ENCODE results near the gene ADPGK. TPM values are rescaled to one million over a fixed set of nuclear protein-coding genes. Genes with fewer than 3 reads are reported as not detected.

Gene ADPGK
- total and polyA plus RNA-seq, 12 donors, result 27.7 to 97.1 (median 46.5) TPM

DNA sequence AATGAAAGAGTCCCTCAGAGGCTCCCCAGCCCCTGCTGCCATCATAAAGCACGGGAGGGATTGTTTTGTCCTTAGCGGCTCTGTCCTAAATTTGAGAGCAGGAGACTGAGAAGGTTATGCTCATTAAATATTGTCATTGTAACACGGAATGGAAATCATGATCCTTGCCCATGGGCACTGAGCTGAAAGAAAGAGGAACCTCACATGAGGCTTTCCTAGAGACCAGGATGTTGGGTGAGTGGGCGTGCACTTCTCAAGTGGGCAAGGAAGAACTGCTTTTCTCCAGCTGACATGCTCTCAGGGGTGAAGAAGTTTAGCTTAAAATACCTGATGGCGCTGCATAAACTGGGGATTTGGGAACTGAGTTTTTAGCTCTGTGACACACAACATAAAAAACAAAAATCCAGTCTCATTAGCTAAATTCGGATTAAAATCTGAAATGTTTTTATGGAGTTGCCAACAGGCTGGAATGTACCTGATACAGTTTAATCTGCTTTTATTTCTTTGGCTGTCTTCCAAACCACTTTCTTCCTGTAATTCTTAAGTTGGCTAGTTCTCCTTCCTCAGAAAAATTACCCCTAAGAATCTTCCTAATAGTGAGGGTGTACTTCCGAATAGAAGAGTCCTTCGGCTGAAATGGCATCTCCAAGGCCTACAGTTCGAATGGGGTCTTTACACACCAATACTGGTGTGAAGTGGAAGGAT lies 31.7 kb downstream of the ADPGK start:
- intact Hi-C loops (cut with DNase I), result no loop called here
- Histone ChIP-seq H3K4me3 (no peak overlapping the region), H3K27me3 (no peaks in the 10 kb centered on the region), H3K27ac (peak overlapping the region in 1 of 5 donors; percentile 15), H3K9me3 (replicated peaks in 1 of 3) (no peaks in the 10 kb centered on the region), H3K4me1 (replicated peaks in 1 of 2) (peaks cover 0 to 4% of the 10 kb centered on the region in 2 donors), H3K36me3 (replicated peaks in 1 of 2) (peaks cover 0 to 40% of the 10 kb centered on the region in 2 donors)
- TF ChIP-seq, protein P1, sequence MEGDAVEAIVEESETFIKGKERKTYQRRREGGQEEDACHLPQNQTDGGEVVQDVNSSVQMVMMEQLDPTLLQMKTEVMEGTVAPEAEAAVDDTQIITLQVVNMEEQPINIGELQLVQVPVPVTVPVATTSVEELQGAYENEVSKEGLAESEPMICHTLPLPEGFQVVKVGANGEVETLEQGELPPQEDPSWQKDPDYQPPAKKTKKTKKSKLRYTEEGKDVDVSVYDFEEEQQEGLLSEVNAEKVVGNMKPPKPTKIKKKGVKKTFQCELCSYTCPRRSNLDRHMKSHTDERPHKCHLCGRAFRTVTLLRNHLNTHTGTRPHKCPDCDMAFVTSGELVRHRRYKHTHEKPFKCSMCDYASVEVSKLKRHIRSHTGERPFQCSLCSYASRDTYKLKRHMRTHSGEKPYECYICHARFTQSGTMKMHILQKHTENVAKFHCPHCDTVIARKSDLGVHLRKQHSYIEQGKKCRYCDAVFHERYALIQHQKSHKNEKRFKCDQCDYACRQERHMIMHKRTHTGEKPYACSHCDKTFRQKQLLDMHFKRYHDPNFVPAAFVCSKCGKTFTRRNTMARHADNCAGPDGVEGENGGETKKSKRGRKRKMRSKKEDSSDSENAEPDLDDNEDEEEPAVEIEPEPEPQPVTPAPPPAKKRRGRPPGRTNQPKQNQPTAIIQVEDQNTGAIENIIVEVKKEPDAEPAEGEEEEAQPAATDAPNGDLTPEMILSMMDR (IDR thresholded peaks at IDR 0.05), result no peak
- no peak for TF ChIP-seq POLR2A (IDR thresholded peaks at IDR 0.05)
- 73 to 79% (median 77%) methylated on average over 9 of the region's 9 CpGs for WGBS, 4 donors
- peak in 4 of 7 donors; percentile 14 to 31 (median 22) for DNase-seq

DNA sequence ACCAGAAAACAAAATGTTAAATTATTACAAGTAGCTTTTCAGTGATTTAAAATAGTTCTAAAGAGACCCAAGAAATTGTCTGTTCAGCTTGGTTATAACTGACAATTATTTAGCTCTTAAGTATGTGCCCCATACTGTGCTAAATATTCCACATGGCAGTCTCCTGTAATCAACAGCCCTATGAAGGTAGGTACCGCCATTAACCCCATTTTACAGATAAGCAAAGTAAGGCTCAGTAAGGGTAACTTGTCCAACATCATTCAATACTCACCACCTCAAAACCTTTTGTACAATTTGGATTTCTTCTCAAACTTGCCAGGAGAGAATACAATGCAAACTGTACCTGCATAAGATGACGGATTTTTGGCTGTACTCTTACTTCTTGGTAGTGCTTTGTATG lies 33.9 kb downstream of the ADPGK start:
- TF ChIP-seq POLR2A (IDR thresholded peaks at IDR 0.05), result no peak
- TF ChIP-seq, protein P1 (IDR thresholded peaks at IDR 0.05), result no peak
- Histone ChIP-seq H3K27ac (no peak overlapping the region), H3K36me3 (replicated peaks in 1 of 2) (peaks cover 0 to 26% of the 10 kb centered on the region in 2 donors), H3K9me3 (replicated peaks in 1 of 3) (no peaks in the 10 kb centered on the region), H3K4me1 (replicated peaks in 1 of 2) (peaks cover 0 to 4% of the 10 kb centered on the region in 2 donors), H3K27me3 (no peaks in the 10 kb centered on the region), H3K4me3 (no peak overlapping the region)
- intact Hi-C loops (cut with DNase I), result no loop called here
- no peak for DNase-seq
- 93 to 98% (median 94%) methylated on average over 2 of the region's 2 CpGs for WGBS, 4 donors

DNA sequence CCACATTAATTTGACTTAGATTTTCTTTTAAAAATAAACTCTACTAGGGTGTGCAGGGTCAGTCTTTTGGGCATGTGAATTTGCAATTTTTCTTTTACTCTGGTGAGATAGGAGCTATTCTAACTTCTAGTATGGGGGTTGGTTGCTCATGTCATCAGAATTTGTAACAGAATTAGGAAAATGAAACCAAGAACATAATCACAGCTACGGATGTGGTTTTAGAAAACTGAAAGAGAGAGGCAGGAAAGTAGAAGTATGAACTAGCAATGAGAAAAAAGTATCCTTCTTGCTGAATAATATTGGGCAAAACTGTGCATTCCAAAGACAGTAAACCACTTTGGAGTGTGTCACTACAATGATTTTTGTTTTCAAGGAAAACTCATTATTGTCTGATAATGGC lies 43.3 kb downstream of the ADPGK start:
- Histone ChIP-seq H3K4me3 (no peak overlapping the region), H3K4me1 (replicated peaks in 1 of 2) (no peaks in the 10 kb centered on the region)
- WGBS, 4 donors, result 42 to 88% (median 71%) methylated on average over 1 of the region's 1 CpG

DNA sequence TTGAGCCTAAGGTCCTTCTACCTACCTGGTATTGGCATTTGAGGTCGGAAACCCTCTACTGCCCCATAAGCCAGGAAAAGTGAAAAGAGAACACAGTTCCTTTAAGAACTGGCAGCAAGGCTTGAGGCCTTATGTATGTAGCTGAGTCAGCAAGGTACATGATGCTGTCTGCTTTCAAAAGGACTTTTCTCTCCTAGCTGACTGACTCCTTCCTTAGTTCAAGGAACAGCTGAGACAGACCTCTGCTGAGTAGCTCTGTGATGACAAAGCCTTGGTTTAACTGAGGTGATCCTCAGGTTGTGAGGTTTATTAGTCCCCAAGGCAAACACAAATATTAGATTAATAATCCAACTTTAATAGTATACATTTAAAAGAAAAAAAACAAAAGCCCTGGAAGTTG lies 45.8 kb downstream of the ADPGK start:
- intact Hi-C loops (cut with DNase I), result no loop called here
- Histone ChIP-seq H3K4me1 (replicated peaks in 1 of 2) (no peaks in the 10 kb centered on the region), H3K27ac (no peak overlapping the region), H3K27me3 (no peaks in the 10 kb centered on the region), H3K36me3 (replicated peaks in 1 of 2) (peaks cover 0 to 28% of the 10 kb centered on the region in 2 donors), H3K4me3 (no peak overlapping the region), H3K9me3 (replicated peaks in 1 of 3) (no peaks in the 10 kb centered on the region)
- 64 to 100% (median 96%) methylated on average over 1 of the region's 1 CpG for WGBS, 4 donors
- DNase-seq, result no peak
- no peak for TF ChIP-seq POLR2A (IDR thresholded peaks at IDR 0.05)
- TF ChIP-seq, protein P1 (IDR thresholded peaks at IDR 0.05), result no peak

More for the DNA sequence above, 43.3 kb downstream of the ADPGK start:
- Histone ChIP-seq H3K9me3 (replicated peaks in 1 of 3) (no peaks in the 10 kb centered on the region), H3K36me3 (replicated peaks in 1 of 2) (peaks cover 0 to 28% of the 10 kb centered on the region in 2 donors), H3K27me3 (no peaks in the 10 kb centered on the region), H3K27ac (no peak overlapping the region)
- DNase-seq, result no peak
- intact Hi-C loops (cut with DNase I), result no loop called here
- TF ChIP-seq, protein P1 (IDR thresholded peaks at IDR 0.05), result no peak
- TF ChIP-seq POLR2A (IDR thresholded peaks at IDR 0.05), result no peak
